K562 (cell line): ENCODE measurements around the gene CTDSPL. TPM values are rescaled to one million over a fixed set of nuclear protein-coding genes. Genes with fewer than 3 reads are reported as not detected.

Source experiments
- ATAC-seq: fragments of 200-7000 bp; cut with Tn5 transposase; 3 replicates; pipeline ENCODE4 v1.9.1; 2020; ENCODE audit warnings: moderate library complexity
- BruUV-seq: library from RNA; stranded (reverse); fragments of 400-500 nt; replicated peaks from 2 replicates; lab custom pipeline; 2021; lab: Mats Ljungman, UMichigan
- CTCF ChIA-PET: fragments of 300-600 bp; formaldehyde crosslinking; extraction: SDS; loops from one replicate; lab custom pipeline; 2021; ENCODE audit warnings: low intra/inter-chr PET ratio; lab: Yijun Ruan, JAX
- POLR2A ChIA-PET: fragments of 300-600, 350-650 bp; sonication (Branson Sonifier 250); formaldehyde crosslinking; extraction: SDS; loops from one replicate; lab custom pipeline; 2021; ENCODE audit warnings: antibody characterized with exemption, inconsistent platforms; lab: Yijun Ruan, JAX
- DNase-seq, 4 experiments: peaks; one replicate each; pipeline versions ENCODE4 v3.0.0 to v3.0.0-alpha.2; 2011 to 2018; ENCODE audit warnings: low spot score in 3 of 4, mixed read lengths in 3 of 4; ENCODE audit errors: extremely low read depth in 1 of 4
- FAIRE-seq: peaks from 2 replicates; lab custom pipeline; 2011; peaks lifted over from hg19 to GRCh38; lab: Jason Lieb, UNC
- H2AFZ ChIP-seq: 2 replicates; pipeline ENCODE4 v1.6.0; 2011; ENCODE audit warnings: low read depth, low read length, control low read depth, inconsistent platforms
- H3K27ac ChIP-seq: fragments of 200-600 bp; 3 replicates; pipeline ENCODE4 v1.8.0; 2011; ENCODE audit warnings: low read depth, mild to moderate bottlenecking, control low read depth, inconsistent platforms, low read length, moderate library complexity, mixed read lengths; ENCODE audit errors: extremely low read depth
- H3K27me3 ChIP-seq, 2 experiments: fragments of 300-600 bp in 1 of 2; 2 replicates in 1 of 2; 3 replicates in 1 of 2; pipeline versions ENCODE4 v1.6.0 to v1.8.0; 2011; ENCODE audit warnings: inconsistent platforms in 2 of 2, low read length in 2 of 2, mild to moderate bottlenecking in 1 of 2, mixed read lengths in 1 of 2, moderate library complexity in 1 of 2; ENCODE audit not compliant: control insufficient read depth in 2 of 2, insufficient read depth in 2 of 2
- H3K36me3 ChIP-seq: fragments of 300-600 bp; 3 replicates; pipeline ENCODE4 v1.8.0; 2011; ENCODE audit warnings: mild to moderate bottlenecking, low read length, inconsistent platforms; ENCODE audit not compliant: control insufficient read depth, insufficient read depth
- H3K4me1 ChIP-seq, 2 experiments: fragments of 200-600 bp in 1 of 2; replicated peaks in 1 of 2; 2 replicates in 1 of 2; 3 replicates in 1 of 2; pipeline versions ENCODE4 v1.5.1 to v1.8.0; 2011; ENCODE audit warnings: inconsistent platforms in 2 of 2, low read length in 2 of 2, mild to moderate bottlenecking in 1 of 2, mixed read lengths in 1 of 2, moderate library complexity in 1 of 2; ENCODE audit not compliant: control insufficient read depth in 2 of 2, insufficient read depth in 2 of 2
- H3K4me2 ChIP-seq: 2 replicates; pipeline ENCODE4 v1.6.1; 2011; ENCODE audit warnings: low read length, control low read depth, inconsistent platforms, mixed read lengths; ENCODE audit not compliant: insufficient read depth
- H3K4me3 ChIP-seq: fragments of 200-600 bp; sonication (generic), shearing (Covaris generic); 2 replicates; pipeline ENCODE4 v1.5.1; 2016; ENCODE audit warnings: control low read depth, inconsistent platforms
- H3K79me2 ChIP-seq: fragments of 200-600 bp; 3 replicates; pipeline ENCODE4 v1.8.0; 2011; ENCODE audit warnings: low read length, inconsistent platforms; ENCODE audit not compliant: control insufficient read depth, insufficient read depth
- H3K9ac ChIP-seq, 2 experiments: 2 replicates each; pipeline versions ENCODE4 v1.6.0 to v1.6.1; 2011; ENCODE audit warnings: low read depth in 2 of 2, low read length in 2 of 2, control low read depth in 1 of 2, inconsistent platforms in 1 of 2, mild to moderate bottlenecking in 1 of 2, mixed read lengths in 1 of 2; ENCODE audit not compliant: insufficient read depth in 1 of 2
- H3K9me1 ChIP-seq: one replicate; pipeline ENCODE4 v1.6.0; 2011; ENCODE audit warnings: inconsistent platforms, mild to moderate bottlenecking, low read length, moderate library complexity; ENCODE audit not compliant: control insufficient read depth, insufficient read depth
- H3K9me3 ChIP-seq: replicated peaks from 2 replicates; pipeline ENCODE4 v1.5.1; 2011; ENCODE audit warnings: low read depth, low read length, inconsistent platforms; ENCODE audit not compliant: control insufficient read depth, insufficient read depth
- H4K20me1 ChIP-seq: replicated peaks from 2 replicates; pipeline ENCODE4 v1.6.1; 2011; ENCODE audit warnings: low read length, inconsistent platforms, mixed read lengths; ENCODE audit not compliant: control insufficient read depth, insufficient read depth
- AFF4 ChIP-seq: sonication (generic); formaldehyde crosslinking; IDR thresholded peaks from 2 replicates; pipeline ENCODE4 v1.8.0; 2023; ENCODE audit warnings: mild to moderate bottlenecking, missing genetic modification reagents
- CCNT2 ChIP-seq: IDR thresholded peaks from 2 replicates; pipeline ENCODE4 v1.6.1; 2011; ENCODE audit warnings: borderline replicate concordance, low read depth, mild to moderate bottlenecking, moderate library complexity, mixed read lengths, low read length; ENCODE audit not compliant: insufficient read length; ENCODE audit errors: extremely low read depth
- NR3C1 ChIP-seq: sonication (generic); formaldehyde crosslinking; IDR thresholded peaks from 2 replicates; pipeline ENCODE4 v1.8.1; 2022; ENCODE audit warnings: missing genetic modification reagents
- PRDM10 ChIP-seq: fragments of 450-650 bp; IDR thresholded peaks from 2 replicates; pipeline ENCODE4 v1.6.1; 2018; ENCODE audit not compliant: partially characterized antibody
- WGBS: fragments of 100-300 bp; shearing (Covaris generic); methylation state at CpG from one replicate; pipeline ENCODE4 v1.1.6; 2016; ENCODE audit warnings: low coverage, mixed read lengths; ENCODE audit not compliant: insufficient coverage; ENCODE audit errors: missing lambda C conversion rate; 5-methylcytosine and 5-hydroxymethylcytosine counted together
- in situ Hi-C: fragments of 300-500 bp; cut with MboI; formaldehyde crosslinking; loops from 4 replicates; pipeline ENCODE4 v1.15.0; 2018; ENCODE audit warnings: inconsistent platforms, mixed read lengths
- intact Hi-C: fragments of 100-400 bp; cut with micrococcal nuclease; formaldehyde crosslinking; loops from 2 replicates; pipeline ENCODE4 v1.14.2; 2022
- polyA plus RNA-seq, 8 experiments: library from polyadenylated mRNA; depleted of rRNA in 4 of 8; stranded (reverse) in 5 of 8; unstranded in 3 of 8; fragments of >200 nt; fragmentation: Nextera tagmentation in 2 of 8; fragmentation: Illumina TruSeq in 1 of 8; extraction: Ambion mirVana in 2 of 8; extraction: Trizol in 1 of 8; gene quantifications; 2 replicates each; pipeline versions ENCODE4 v1.2.1 to v1.2.3, GENCODE V29; 2011 to 2014; ENCODE audit warnings: inconsistent platforms in 1 of 8, missing spikeins in 1 of 8
- total RNA-seq, 7 experiments: library from RNA; depleted of rRNA in 6 of 7; stranded (reverse); fragments of >200 nt in 6 of 7; fragmentation: Illumina TruSeq in 2 of 7; extraction: Trizol in 2 of 7; gene quantifications; 2 replicates each; pipeline versions ENCODE4 v1.2.1 to v1.2.3, GENCODE V29; 2011 to 2021; ENCODE audit warnings: low replicate concordance in 1 of 7
- TF ChIP-seq, protein P1 (sequence below): fragments of 200-800 bp; sonication (Bioruptor generic); IDR thresholded peaks from 2 replicates; pipeline ENCODE4 v1.6.1; 2017; ENCODE audit warnings: missing genetic modification characterization, missing compliant biosample characterization

The CTDSPL gene
- total and polyA plus RNA-seq, 9 of the 15 experiments (the other 6 are each of a cell fraction or from before 2014, with no cell fraction given), result 5.1 to 19.3 (median 11.3) TPM

DNA sequence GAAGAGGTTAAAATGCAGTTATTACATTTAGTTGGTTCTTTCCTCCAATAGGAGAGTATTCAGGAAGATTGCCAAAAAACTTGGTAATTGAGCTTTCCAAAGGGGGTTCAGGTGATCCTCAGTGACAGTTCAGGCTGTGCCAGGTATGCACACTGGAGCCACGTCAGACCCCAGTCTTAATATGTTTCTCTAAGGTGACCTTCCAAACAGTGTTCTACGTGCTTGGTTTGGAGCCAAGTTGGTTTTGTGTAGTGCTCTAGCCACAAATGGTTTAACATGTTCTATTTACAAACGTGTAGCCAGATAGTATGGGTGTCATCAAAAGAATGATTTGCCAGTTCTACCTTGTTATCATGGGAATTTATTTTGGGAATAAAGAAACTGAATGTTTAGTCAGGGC lies 21.0 kb downstream of the CTDSPL start (continued):
- TF ChIP-seq AFF4, result no peak
- no peak for TF ChIP-seq CCNT2

DNA sequence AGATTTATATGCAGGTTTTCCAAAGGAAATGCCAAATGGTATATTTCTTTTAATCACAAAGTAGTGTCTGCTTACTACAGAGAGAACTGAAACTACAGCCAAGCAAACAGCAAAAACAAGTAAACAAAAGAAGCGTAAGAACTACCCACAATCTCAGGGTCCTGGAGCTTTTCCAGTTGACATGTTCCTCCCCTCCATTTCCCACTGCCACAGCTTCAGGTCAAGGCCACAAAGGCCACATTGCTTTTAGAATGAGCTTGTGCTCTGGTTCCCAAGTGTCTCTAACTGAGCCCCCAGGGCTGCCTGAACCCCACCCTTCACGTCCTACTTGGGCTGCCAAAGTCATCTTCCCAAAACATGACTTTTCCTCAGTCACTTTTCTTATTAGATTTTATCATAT lies 24.1 kb downstream of the CTDSPL start:
- Histone ChIP-seq H3K79me2 (no peaks in the 10 kb centered on the region), H4K20me1 (no peaks in the 10 kb centered on the region), H3K27ac (no peak overlapping the region), H3K4me3 (no peak overlapping the region), H3K9me3 (no peaks in the 10 kb centered on the region), H3K4me2 (no peak overlapping the region), H2AFZ (no peak overlapping the region), H3K36me3 (no peaks in the 10 kb centered on the region), H3K9me1 (no peaks in the 10 kb centered on the region), H3K9ac (no peak overlapping the region), H3K27me3 (peaks cover 2 to 5% of the 10 kb centered on the region in 2 experiments; a peak in 2 of 5 replicates), H3K4me1 (no peaks in the 10 kb centered on the region)
- BruUV-seq, result no TSS peak
- in situ Hi-C loops, result no loop called here
- DNase-seq, result no peak
- whole genome bisulfite sequencing, result 20% methylated on average over 2 of the region's 2 CpGs
- no peak for ATAC-seq
- TF ChIP-seq PRDM10 (peak; percentile 6), NR3C1 (no peak)
- TF ChIP-seq, protein P1, sequence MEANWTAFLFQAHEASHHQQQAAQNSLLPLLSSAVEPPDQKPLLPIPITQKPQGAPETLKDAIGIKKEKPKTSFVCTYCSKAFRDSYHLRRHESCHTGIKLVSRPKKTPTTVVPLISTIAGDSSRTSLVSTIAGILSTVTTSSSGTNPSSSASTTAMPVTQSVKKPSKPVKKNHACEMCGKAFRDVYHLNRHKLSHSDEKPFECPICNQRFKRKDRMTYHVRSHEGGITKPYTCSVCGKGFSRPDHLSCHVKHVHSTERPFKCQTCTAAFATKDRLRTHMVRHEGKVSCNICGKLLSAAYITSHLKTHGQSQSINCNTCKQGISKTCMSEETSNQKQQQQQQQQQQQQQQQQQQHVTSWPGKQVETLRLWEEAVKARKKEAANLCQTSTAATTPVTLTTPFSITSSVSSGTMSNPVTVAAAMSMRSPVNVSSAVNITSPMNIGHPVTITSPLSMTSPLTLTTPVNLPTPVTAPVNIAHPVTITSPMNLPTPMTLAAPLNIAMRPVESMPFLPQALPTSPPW (CRISPR knock-in tag), result no peak
- ChIA-PET POLR2A (interaction anchor here (0.6 to 3.6 kb wide), 2 partner anchors 11 to 770 kb away, joined by 3 to 13 read pairs; no protein-coding TSS in a partner anchor), CTCF (no interaction called here)
- intact Hi-C loops, result no loop called here
- FAIRE-seq, result no peak
